ENCODE measurements around the gene FAM168B. TPM values are rescaled to one million over a fixed set of nuclear protein-coding genes. Genes with fewer than 3 reads are reported as not detected.

Gene FAM168B
- total RNA-seq, 2 donors from 2014 or later, result 125 to 192 TPM

DNA sequence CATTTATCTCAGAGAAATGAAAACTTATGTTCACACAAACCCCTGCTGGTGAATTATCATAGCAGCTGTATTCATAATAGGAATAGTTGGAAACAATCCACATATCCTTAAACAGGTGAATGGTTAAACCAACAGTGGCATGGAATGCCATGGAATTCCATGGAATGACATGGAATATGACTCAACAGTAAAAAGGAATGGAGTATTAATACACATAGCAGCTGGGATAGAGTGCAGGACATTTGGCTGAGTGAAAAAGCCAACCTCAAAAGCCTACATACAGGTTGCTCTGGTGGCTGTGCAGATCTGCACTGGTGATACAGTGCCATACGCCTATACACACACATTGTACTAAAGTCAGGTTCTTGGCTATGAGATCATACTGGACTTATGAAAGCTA is 69.5 kb downstream of the FAM168B start:
- Histone ChIP-seq H3K4me1 (replicated peaks) (no peaks in the 10 kb centered on the region), H3K9me3 (no peaks in the 10 kb centered on the region), H3K36me3 (no peaks in the 10 kb centered on the region), H3K27ac (no peak overlapping the region), H3K27me3 (replicated peaks; ENCODE audit: insufficient read depth) (no peaks in the 10 kb centered on the region), H3K4me3 (no peak overlapping the region)
- intact Hi-C loops (cut with DNase I), result no loop called here
- WGBS, result 73% methylated on average over 1 of the region's 1 CpG
- no peak for DNase-seq (ENCODE audit: low spot score)
- TF ChIP-seq POLR2A (IDR thresholded peaks at IDR 0.05) (no peak), POLR2AphosphoS5 (IDR thresholded peaks at IDR 0.05) (no peak)
- TF ChIP-seq, protein P1, sequence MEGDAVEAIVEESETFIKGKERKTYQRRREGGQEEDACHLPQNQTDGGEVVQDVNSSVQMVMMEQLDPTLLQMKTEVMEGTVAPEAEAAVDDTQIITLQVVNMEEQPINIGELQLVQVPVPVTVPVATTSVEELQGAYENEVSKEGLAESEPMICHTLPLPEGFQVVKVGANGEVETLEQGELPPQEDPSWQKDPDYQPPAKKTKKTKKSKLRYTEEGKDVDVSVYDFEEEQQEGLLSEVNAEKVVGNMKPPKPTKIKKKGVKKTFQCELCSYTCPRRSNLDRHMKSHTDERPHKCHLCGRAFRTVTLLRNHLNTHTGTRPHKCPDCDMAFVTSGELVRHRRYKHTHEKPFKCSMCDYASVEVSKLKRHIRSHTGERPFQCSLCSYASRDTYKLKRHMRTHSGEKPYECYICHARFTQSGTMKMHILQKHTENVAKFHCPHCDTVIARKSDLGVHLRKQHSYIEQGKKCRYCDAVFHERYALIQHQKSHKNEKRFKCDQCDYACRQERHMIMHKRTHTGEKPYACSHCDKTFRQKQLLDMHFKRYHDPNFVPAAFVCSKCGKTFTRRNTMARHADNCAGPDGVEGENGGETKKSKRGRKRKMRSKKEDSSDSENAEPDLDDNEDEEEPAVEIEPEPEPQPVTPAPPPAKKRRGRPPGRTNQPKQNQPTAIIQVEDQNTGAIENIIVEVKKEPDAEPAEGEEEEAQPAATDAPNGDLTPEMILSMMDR (IDR thresholded peaks at IDR 0.05), result no peak

DNA sequence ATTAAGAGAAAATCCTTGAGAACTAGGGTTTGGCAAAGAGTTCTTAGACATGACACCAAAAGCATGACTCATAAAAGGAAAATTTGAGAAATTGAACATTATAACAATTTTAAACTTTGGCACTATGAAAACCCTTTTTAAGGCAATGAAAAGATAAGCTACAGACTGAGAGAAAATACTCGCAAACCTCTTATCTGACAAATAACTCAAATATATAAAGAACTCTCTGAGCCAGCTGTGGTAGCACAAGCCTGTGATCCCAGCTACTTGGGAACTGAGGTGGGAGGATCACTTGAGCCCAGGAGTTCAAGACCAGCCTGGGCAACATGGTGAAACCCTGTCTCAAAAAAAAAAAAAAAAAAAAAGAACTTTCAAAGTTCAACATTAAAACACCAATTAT is 70.5 kb downstream of the FAM168B start:
- Histone ChIP-seq H3K4me3 (no peak overlapping the region), H3K9me3 (no peaks in the 10 kb centered on the region), H3K36me3 (no peaks in the 10 kb centered on the region), H3K27me3 (replicated peaks; ENCODE audit: insufficient read depth) (no peaks in the 10 kb centered on the region), H3K4me1 (replicated peaks) (no peaks in the 10 kb centered on the region), H3K27ac (no peak overlapping the region)
- DNase-seq (ENCODE audit: low spot score), result no peak
- intact Hi-C loops (cut with DNase I), result no loop called here
- TF ChIP-seq POLR2AphosphoS5 (IDR thresholded peaks at IDR 0.05), result no peak
- no peak for TF ChIP-seq POLR2A (IDR thresholded peaks at IDR 0.05)
- TF ChIP-seq, protein P1 (IDR thresholded peaks at IDR 0.05), result no peak
- 31% methylated on average over 1 of the region's 1 CpG for WGBS

DNA sequence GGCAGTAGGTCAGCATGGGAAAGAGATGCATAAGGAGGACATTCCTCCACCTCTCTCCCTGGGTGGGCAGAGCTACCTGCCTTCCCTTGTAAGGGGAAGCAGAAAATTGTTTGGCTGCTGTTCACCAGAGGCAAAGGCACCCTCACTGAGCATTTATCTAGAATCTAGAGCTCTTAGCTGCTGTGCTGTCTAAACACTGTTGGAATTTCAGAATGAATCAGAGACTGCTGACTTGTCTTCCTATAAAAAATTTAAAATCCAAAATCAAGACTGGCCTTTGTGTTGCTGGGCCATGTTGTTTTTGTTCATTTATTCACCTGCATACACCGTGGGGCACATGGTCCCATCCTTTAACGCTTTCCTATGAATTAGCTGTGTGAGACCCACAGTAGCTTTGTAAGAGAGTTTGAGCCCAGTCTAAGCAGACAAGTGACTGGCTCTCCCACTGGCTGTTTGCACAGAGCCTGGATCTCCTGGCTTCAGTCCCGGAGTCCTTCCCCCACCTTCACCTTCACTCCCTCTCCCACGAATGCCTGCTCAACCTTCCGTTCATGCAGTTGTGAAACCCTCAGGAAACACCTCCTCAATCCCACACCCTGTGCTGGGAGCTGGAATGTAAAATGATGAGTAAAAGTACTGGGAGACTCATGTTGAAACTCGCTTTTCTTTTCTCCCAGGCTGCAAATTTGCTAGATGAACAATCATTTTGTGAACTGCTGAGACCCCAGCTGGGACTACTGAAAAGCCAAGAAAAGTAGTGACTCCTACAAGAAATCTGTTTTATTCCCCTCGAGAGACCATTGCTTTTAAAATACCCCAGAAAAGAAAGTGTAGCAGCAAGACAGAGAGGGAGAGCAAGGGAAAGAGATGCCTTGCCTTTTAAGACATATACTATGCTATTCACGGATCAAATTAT is 76.2 kb downstream of the FAM168B start:
- peak; percentile 6 for TF ChIP-seq POLR2AphosphoS5 (IDR thresholded peaks at IDR 0.05)
- TF ChIP-seq, protein P1 (IDR thresholded peaks at IDR 0.05), result no peak
- intact Hi-C loops (cut with DNase I), result no loop called here
- 13% methylated on average over 8 of the region's 8 CpGs for WGBS
- Histone ChIP-seq H3K27ac (no peak overlapping the region), H3K27me3 (replicated peaks; ENCODE audit: insufficient read depth) (no peaks in the 10 kb centered on the region), H3K9me3 (no peaks in the 10 kb centered on the region), H3K4me3 (no peak overlapping the region), H3K36me3 (no peaks in the 10 kb centered on the region), H3K4me1 (replicated peaks) (no peaks in the 10 kb centered on the region)
- DNase-seq (ENCODE audit: low spot score), result peak; percentile 42

DNA sequence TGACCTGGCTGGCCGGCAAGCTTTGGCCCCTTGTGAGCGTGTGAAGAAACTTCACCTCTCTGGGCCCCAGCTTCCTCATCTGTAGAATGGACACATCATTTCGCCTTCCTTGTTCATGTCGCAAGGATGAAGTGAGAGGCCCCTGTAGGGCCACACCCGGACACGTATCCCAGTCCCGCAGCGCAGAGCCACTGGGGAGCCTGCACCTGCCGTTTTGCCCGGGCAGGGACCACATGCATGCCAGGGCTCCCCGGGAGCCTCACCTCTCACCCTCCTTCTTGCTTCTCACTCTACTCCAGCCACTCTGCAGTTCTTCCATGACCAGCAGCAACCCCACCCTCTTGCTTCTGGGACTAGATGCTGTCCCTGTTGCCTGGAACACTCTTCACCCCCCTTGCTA is 77.5 kb downstream of the FAM168B start:
- Histone ChIP-seq H3K36me3 (no peaks in the 10 kb centered on the region), H3K27ac (no peak overlapping the region), H3K4me3 (no peak overlapping the region), H3K9me3 (no peaks in the 10 kb centered on the region), H3K4me1 (replicated peaks) (no peaks in the 10 kb centered on the region), H3K27me3 (replicated peaks; ENCODE audit: insufficient read depth) (no peaks in the 10 kb centered on the region)
- DNase-seq (ENCODE audit: low spot score), result no peak
- TF ChIP-seq POLR2A (IDR thresholded peaks at IDR 0.05) (no peak), POLR2AphosphoS5 (IDR thresholded peaks at IDR 0.05) (no peak)
- TF ChIP-seq, protein P1 (IDR thresholded peaks at IDR 0.05), result no peak
- 93% methylated on average over 11 of the region's 11 CpGs for WGBS
- intact Hi-C loops (cut with DNase I), result no loop called here

DNA sequence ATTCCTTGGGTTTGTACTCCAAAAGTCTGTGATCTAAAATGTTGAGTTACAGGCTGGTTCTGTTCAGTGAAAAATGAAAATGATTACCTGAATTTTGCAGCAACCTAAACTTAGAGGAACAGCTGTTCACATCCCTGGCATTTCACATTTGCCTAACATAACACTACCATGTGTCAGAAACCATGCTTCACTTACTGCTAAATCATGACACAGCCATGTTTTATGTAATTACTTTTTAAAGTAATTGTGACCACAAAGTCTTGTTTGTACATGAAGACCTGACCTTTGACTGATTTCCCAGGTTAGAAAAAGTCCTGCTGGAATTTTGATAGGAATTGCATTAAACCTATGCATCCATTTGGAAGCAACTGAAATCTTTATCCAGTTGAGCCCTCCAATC is 79.1 kb downstream of the FAM168B start:
- no peak for DNase-seq (ENCODE audit: low spot score)
- Histone ChIP-seq H3K27me3 (replicated peaks; ENCODE audit: insufficient read depth) (no peaks in the 10 kb centered on the region), H3K4me1 (replicated peaks) (no peaks in the 10 kb centered on the region), H3K9me3 (no peaks in the 10 kb centered on the region), H3K4me3 (no peak overlapping the region), H3K27ac (no peak overlapping the region), H3K36me3 (no peaks in the 10 kb centered on the region)
- no peak for TF ChIP-seq POLR2AphosphoS5 (IDR thresholded peaks at IDR 0.05)
- TF ChIP-seq, protein P1 (IDR thresholded peaks at IDR 0.05), result no peak
- TF ChIP-seq POLR2A (IDR thresholded peaks at IDR 0.05), result no peak
- intact Hi-C loops (cut with DNase I), result no loop called here

All from prostate gland (tissue), 2 donors.